HUES64 (cell line): ENCODE results near the gene EXOSC3.

Experiments
- H3K27ac ChIP-seq: 2 replicates; pipeline ENCODE4 v1.7.0; 2013; ENCODE audit warnings: low read depth, low read length, inconsistent platforms
- H3K27me3 ChIP-seq: 2 replicates; pipeline ENCODE4 v1.6.1; 2013; ENCODE audit warnings: mild to moderate bottlenecking, low read length; ENCODE audit not compliant: insufficient read depth
- H3K36me3 ChIP-seq: 2 replicates; pipeline ENCODE4 v1.6.1; 2013; ENCODE audit warnings: mild to moderate bottlenecking, low read length; ENCODE audit not compliant: insufficient read depth
- H3K4me1 ChIP-seq: 2 replicates; pipeline ENCODE4 v1.6.1; 2013; ENCODE audit warnings: mild to moderate bottlenecking, low read length, moderate library complexity; ENCODE audit not compliant: insufficient read depth
- H3K4me3 ChIP-seq: 2 replicates; pipeline ENCODE4 v1.5.1; 2013; ENCODE audit warnings: mild to moderate bottlenecking, low read length, moderate library complexity
- H3K9ac ChIP-seq: 2 replicates; pipeline ENCODE4 v1.6.1; 2013; ENCODE audit warnings: mild to moderate bottlenecking, low read depth, low read length
- H3K9me3 ChIP-seq: 2 replicates; pipeline ENCODE4 v1.6.1; 2013; ENCODE audit warnings: low read depth, low read length; ENCODE audit not compliant: insufficient read depth
- WGBS: fragments of 150-250, 120-280 bp; methylation state at CpG from one replicate; pipeline ENCODE4 v1.1.7; 2013; ENCODE audit warnings: missing lambda C conversion rate; 5-methylcytosine and 5-hydroxymethylcytosine counted together

Gene EXOSC3

GRCh38 chr9:37801287-37801850 lies 16.5 kb upstream of the EXOSC3 start:
- no peaks in the 10 kb centered on the region for H3K27me3 ChIP-seq
- under 1% methylated on average over 45 of the region's 45 CpGs for WGBS
- peak overlapping the region; percentile 83 for H3K9ac ChIP-seq
- H3K27ac ChIP-seq = peak overlapping the region; percentile 80; the same call in 1 of the 2 replicates
- H3K9me3 ChIP-seq = no peaks in the 10 kb centered on the region
- no peaks in the 10 kb centered on the region for H3K36me3 ChIP-seq
- H3K4me1 ChIP-seq = peaks cover 16% of the 10 kb centered on the region
- H3K4me3 ChIP-seq = peak overlapping the region; percentile 75

GRCh38 chr9:37800631-37801286 lies 15.9 kb upstream of the EXOSC3 start, which contains the start of gene DCAF10:
TSS of gene DCAF10 (plus strand) at chr9:37800797. CDS start at chr9:37800867, 70 bp downstream.
- Histone ChIP-seq H3K9me3 (no peaks in the 10 kb centered on the region), H3K27ac (peak within 1 kb of the TSS; percentile 80), H3K9ac (peak within 1 kb of the TSS; percentile 83), H3K4me3 (peak within 1 kb of the TSS; percentile 75), H3K4me1 (peaks cover 16% of the 10 kb centered on the region), H3K36me3 (no peaks in the 10 kb centered on the region), H3K27me3 (peaks cover 3% of the 10 kb centered on the region; the same call in 1 of the 2 replicates)
- under 1% methylated on average over 72 of the region's 72 CpGs for WGBS

DNA sequence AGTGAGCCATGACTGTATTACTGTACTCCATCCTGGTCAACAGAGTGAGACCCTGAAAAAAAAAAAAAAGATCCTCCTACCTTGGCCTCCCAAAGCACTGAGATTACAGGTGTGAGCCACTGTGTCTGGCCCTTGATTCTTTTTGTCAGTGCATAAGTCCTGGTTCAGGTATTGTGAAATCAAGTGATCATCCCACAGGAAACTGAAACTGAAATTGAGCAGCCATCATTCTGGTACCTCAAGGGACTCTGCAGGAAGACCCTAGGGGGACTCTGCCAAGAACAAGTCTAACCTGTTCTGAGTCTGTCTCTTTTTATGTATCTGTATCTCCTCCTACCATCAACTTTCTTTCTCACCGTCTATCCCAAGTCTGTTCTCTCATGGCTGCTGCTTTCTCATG lies 13.8 kb upstream of the EXOSC3 start:
- Histone ChIP-seq H3K4me1 (peaks cover 16% of the 10 kb centered on the region), H3K27ac (no peak overlapping the region), H3K27me3 (peaks cover 11% of the 10 kb centered on the region; the same call in 1 of the 2 replicates), H3K4me3 (no peak overlapping the region), H3K36me3 (no peaks in the 10 kb centered on the region), H3K9ac (no peak overlapping the region), H3K9me3 (no peaks in the 10 kb centered on the region)
- WGBS = 84% methylated on average over 1 of the region's 1 CpG

DNA sequence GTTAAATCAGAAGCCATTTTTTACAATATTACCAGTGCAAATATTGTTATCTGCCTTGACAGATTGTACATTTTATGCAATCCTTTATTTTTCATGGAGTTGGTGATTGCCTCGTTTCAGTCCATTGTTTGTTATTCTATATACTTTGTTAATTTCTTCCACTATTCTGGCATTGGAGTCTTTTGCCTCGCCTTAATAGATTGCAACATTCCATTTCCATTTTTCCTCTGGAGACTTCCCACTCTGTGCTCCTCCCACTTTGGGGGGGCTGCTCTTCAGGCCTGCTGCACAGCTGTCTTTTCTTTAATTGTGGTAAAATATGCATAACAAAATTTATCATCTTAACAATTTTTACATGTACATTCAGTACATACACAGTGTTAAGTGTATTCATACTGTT lies 11.4 kb upstream of the EXOSC3 start:
- H3K27ac ChIP-seq = no peak overlapping the region
- H3K4me3 ChIP-seq = no peak overlapping the region
- H3K36me3 ChIP-seq = no peaks in the 10 kb centered on the region
- whole genome bisulfite sequencing = 100% methylated on average over 1 of the region's 2 CpGs
- peaks cover 27% of the 10 kb centered on the region; the same call in 1 of the 2 replicates for H3K27me3 ChIP-seq
- no peak overlapping the region for H3K9ac ChIP-seq
- H3K9me3 ChIP-seq = no peaks in the 10 kb centered on the region
- H3K4me1 ChIP-seq = no peaks in the 10 kb centered on the region

DNA sequence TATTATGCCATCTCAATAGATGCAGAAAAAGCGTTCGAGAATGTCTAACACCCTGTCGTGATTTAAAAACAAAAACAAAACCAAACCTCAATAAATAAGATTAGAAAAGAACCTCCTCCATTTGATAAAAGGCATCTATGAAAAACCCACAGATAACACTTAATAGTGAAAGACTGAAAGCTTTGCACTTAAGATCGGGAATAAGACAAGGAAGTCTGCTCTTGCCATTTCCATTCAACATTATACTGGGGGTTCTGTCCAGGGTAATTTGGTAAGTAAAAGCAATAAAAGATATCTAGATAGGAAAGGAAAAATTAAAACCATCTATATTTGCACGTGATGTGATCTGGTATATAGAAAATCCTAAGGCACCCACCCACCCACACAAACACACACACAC lies 7.3 kb upstream of the EXOSC3 start:
- H3K9me3 ChIP-seq = no peaks in the 10 kb centered on the region
- H3K4me3 ChIP-seq = no peak overlapping the region
- WGBS = 87% methylated on average over 3 of the region's 5 CpGs
- H3K36me3 ChIP-seq = no peaks in the 10 kb centered on the region
- no peaks in the 10 kb centered on the region for H3K4me1 ChIP-seq
- peaks cover 36% of the 10 kb centered on the region; the same call in 1 of the 2 replicates for H3K27me3 ChIP-seq
- H3K27ac ChIP-seq = no peak overlapping the region
- no peak overlapping the region for H3K9ac ChIP-seq

DNA sequence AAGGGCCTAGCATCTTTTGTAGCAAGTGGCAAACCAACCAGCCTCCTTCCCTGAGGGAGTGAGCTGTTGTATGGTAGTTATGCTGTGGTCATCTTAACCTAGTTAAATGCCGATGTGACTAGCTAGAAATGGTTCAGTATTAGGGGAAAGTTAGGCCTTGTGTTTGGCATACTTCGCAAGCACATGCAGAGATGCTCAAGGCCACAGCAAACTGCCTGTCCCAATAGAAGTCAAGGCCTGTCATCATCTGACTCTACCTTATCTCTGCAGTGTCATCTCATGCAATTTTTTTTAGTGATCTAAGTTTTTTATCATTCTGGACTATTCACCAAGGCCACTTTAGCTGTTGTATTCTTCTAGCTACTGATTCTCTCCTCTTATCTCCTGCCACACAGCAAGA lies 5.2 kb upstream of the EXOSC3 start:
- H3K4me1 ChIP-seq = no peaks in the 10 kb centered on the region
- H3K27ac ChIP-seq = no peak overlapping the region
- no peaks in the 10 kb centered on the region for H3K36me3 ChIP-seq
- WGBS = 87% methylated on average over 2 of the region's 2 CpGs
- no peak overlapping the region for H3K9ac ChIP-seq
- H3K4me3 ChIP-seq = no peak overlapping the region
- no peaks in the 10 kb centered on the region for H3K9me3 ChIP-seq
- H3K27me3 ChIP-seq = peaks cover 32% of the 10 kb centered on the region; the same call in 1 of the 2 replicates

GRCh38 chr9:37788332-37788731 lies 3.5 kb upstream of the EXOSC3 start:
- Histone ChIP-seq H3K27me3 (peaks cover 24% of the 10 kb centered on the region; the same call in 1 of the 2 replicates), H3K27ac (no peak overlapping the region), H3K4me3 (no peak overlapping the region), H3K9ac (no peak overlapping the region), H3K4me1 (peaks cover 5% of the 10 kb centered on the region; the same call in 1 of the 2 replicates), H3K9me3 (no peaks in the 10 kb centered on the region), H3K36me3 (peaks cover 6% of the 10 kb centered on the region)
- 89% methylated on average over 6 of the region's 6 CpGs for WGBS

- H3K9me3 ChIP-seq = no peaks in the 10 kb centered on the region
- H3K27me3 ChIP-seq = peaks cover 13% of the 10 kb centered on the region; the same call in 1 of the 2 replicates
- H3K4me1 ChIP-seq = peaks cover 5% of the 10 kb centered on the region; the same call in 1 of the 2 replicates
- H3K27ac ChIP-seq = no peak overlapping the region
- H3K36me3 ChIP-seq = peaks cover 19% of the 10 kb centered on the region
- 96% methylated on average over 45 of the region's 45 CpGs for WGBS
- H3K4me3 ChIP-seq = no peak overlapping the region
- H3K9ac ChIP-seq = no peak overlapping the region
Measured at GRCh38 chr9:37787059-37787458, 2.2 kb upstream of the EXOSC3 start.

- under 1% methylated on average over 6 of the region's 6 CpGs for WGBS
- H3K4me1 ChIP-seq = peaks cover 5% of the 10 kb centered on the region; the same call in 1 of the 2 replicates
- peaks cover 3% of the 10 kb centered on the region; the same call in 1 of the 2 replicates for H3K27me3 ChIP-seq
- peak overlapping the region; percentile 98 for H3K4me3 ChIP-seq
- peak overlapping the region; percentile 89; the same call in 1 of the 2 replicates for H3K27ac ChIP-seq
- H3K9ac ChIP-seq = peak overlapping the region; percentile 95
- H3K9me3 ChIP-seq = no peaks in the 10 kb centered on the region
- H3K36me3 ChIP-seq = peaks cover 47% of the 10 kb centered on the region
Measured at GRCh38 chr9:37784291-37784615, 611 bp downstream of the EXOSC3 start.

GRCh38 chr9:37778534-37778933 lies 6.3 kb downstream of the EXOSC3 start:
- Histone ChIP-seq H3K4me3 (no peak overlapping the region), H3K9ac (no peak overlapping the region), H3K27me3 (no peaks in the 10 kb centered on the region), H3K9me3 (no peaks in the 10 kb centered on the region), H3K27ac (no peak overlapping the region), H3K4me1 (no peaks in the 10 kb centered on the region), H3K36me3 (peaks cover 87% of the 10 kb centered on the region)
- 97% methylated on average over 2 of the region's 2 CpGs for WGBS

- H3K9ac ChIP-seq = no peak overlapping the region
- no peaks in the 10 kb centered on the region for H3K4me1 ChIP-seq
- 96% methylated on average over 5 of the region's 5 CpGs for WGBS
- H3K4me3 ChIP-seq = no peak overlapping the region
- H3K27ac ChIP-seq = no peak overlapping the region
- H3K9me3 ChIP-seq = no peaks in the 10 kb centered on the region
- H3K36me3 ChIP-seq = peaks cover 82% of the 10 kb centered on the region
- no peaks in the 10 kb centered on the region for H3K27me3 ChIP-seq
Measured at GRCh38 chr9:37776328-37776727, 8.5 kb downstream of the EXOSC3 start.
